Measurements from ENCODE around the gene NFYA.

NFYA gene

GRCh38 chr6:41047306-41047705 is 25.5 kb upstream of the NFYA start:
- no peak for DNase-seq

GRCh38 chr6:41047745-41048732 is 24.7 kb upstream of the NFYA start:
- no peak for DNase-seq

- DNase-seq: no peak
These were observed 23.3 kb upstream of the NFYA start for GRCh38 chr6:41049521-41049920.

GRCh38 chr6:41049955-41050354 is 22.8 kb upstream of the NFYA start:
- DNase-seq: no peak

GRCh38 chr6:41050536-41050935 is 22.2 kb upstream of the NFYA start:
- DNase-seq: no peak

- DNase-seq: peak; percentile 18
These were observed 20.9 kb upstream of the NFYA start for GRCh38 chr6:41051873-41052272.

GRCh38 chr6:41053041-41053440 is 19.7 kb upstream of the NFYA start, which contains the start of gene APOBEC2:
APOBEC2 (plus strand) TSS chr6:41053202; CDS start chr6:41053348, 146 bp downstream.
- no peak for DNase-seq

- no peak for DNase-seq
These were observed 18.3 kb upstream of the NFYA start for GRCh38 chr6:41054511-41054910.

GRCh38 chr6:41055149-41055548 is 17.6 kb upstream of the NFYA start:
- no peak for DNase-seq

GRCh38 chr6:41056768-41057490 is 15.8 kb upstream of the NFYA start:
- DNase-seq: no peak

GRCh38 chr6:41058783-41059181 is 14.0 kb upstream of the NFYA start:
- no peak for DNase-seq

- DNase-seq: no peak
These were observed 13.2 kb upstream of the NFYA start for GRCh38 chr6:41059556-41059955.

GRCh38 chr6:41061196-41061726 is 11.5 kb upstream of the NFYA start:
- DNase-seq: no peak

- DNase-seq: no peak
These were observed 10.7 kb upstream of the NFYA start for GRCh38 chr6:41062056-41062455.

- no peak for DNase-seq
These were observed 8.9 kb upstream of the NFYA start for GRCh38 chr6:41063884-41064285.

- DNase-seq: no peak
These were observed 7.9 kb upstream of the NFYA start for GRCh38 chr6:41064841-41065240.

GRCh38 chr6:41065550-41066026 is 7.2 kb upstream of the NFYA start:
- DNase-seq: no peak

GRCh38 chr6:41066867-41067304 is 5.9 kb upstream of the NFYA start:
- no peak for DNase-seq

- no peak for DNase-seq
These were observed 1.3 kb upstream of the NFYA start for GRCh38 chr6:41071501-41071922.

- peak; percentile 87 for DNase-seq
These were observed 595 bp upstream of the NFYA start, which contains the start of gene OARD1 for GRCh38 chr6:41071923-41072835. OARD1 (minus strand) TSS chr6:41072356; CDS start chr6:41071634, 722 bp downstream.

- DNase-seq: no peak
These were observed 611 bp downstream of the NFYA start for GRCh38 chr6:41073203-41073967.

All from SIG-M5 (cell line).